ENCODE data around the gene BLM. TPM values are rescaled to one million over a fixed set of nuclear protein-coding genes. Genes with fewer than 3 reads are reported as not detected.
A peak's percentile ranks its signal among the peaks of the same experiment; 100 is the strongest.

BLM gene
- total and polyA plus RNA-seq, 2 of the 13 experiments (the other 11 are each of a cell fraction or from before 2014, with no cell fraction given), result 5.1 to 11.8 TPM

GRCh38 chr15:90680371-90680935, 36.7 kb upstream of the BLM start:
- CTCF ChIA-PET (ENCODE audit: low intra/inter-chr PET ratio, low total read pairs), result no interaction called here
- POLR2A ChIA-PET, result no interaction called here
- intact Hi-C loops (cut with micrococcal nuclease; ENCODE audit: unreplicated experiment) (no loop called here), in situ Hi-C loops (cut with HindIII; ENCODE audit: extremely low pct_ligation_motif_present, low pct_unique_long_range_greater_than_20kb) (no loop called here)
- WGBS (ENCODE audit: low lambda C conversion rate), result 19% methylated on average over 5 of the region's 6 CpGs
- Histone ChIP-seq H3K9me3 (ENCODE audit: low read length) (no peaks in the 10 kb centered on the region), H3K4me1 (ENCODE audit: insufficient read depth, low read length) (no peaks in the 10 kb centered on the region), H3K4me3 (replicated peaks in 1 of 3; ENCODE audit: insufficient read depth in 1 of 3, low read depth in 2 of 3, low read length in 3 of 3) (no peak overlapping the region), H3K27me3 (ENCODE audit: control insufficient read depth in 1 of 2, insufficient read depth in 2 of 2, low read length in 2 of 2) (no peaks in the 10 kb centered on the region; a peak in 1 of 5 replicates), H4K20me1 (ENCODE audit: insufficient read depth, low read length) (no peaks in the 10 kb centered on the region), H3K4me2 (ENCODE audit: low read depth, low read length) (no peak overlapping the region), H3K36me3 (replicated peaks in 1 of 2; ENCODE audit: control insufficient read depth in 1 of 2, insufficient read depth in 2 of 2, low read length in 2 of 2) (no peaks in the 10 kb centered on the region), H3K9ac (ENCODE audit: insufficient read depth, low read depth, low read length) (no peak overlapping the region), H2AFZ (ENCODE audit: low read length) (no peak overlapping the region), H3K27ac (ENCODE audit: extremely low read length, insufficient read depth, low read length) (no peak overlapping the region), H3K79me2 (ENCODE audit: insufficient read depth, low read length) (no peaks in the 10 kb centered on the region)
- DNase-seq (ENCODE audit: low spot score) (no peak), ATAC-seq (peak; percentile 35; the same call in 1 of the 3 replicates), FAIRE-seq (no peak)
- TF ChIP-seq NPAS2 (CRISPR knock-in tag; IDR thresholded peaks at IDR 0.05; ENCODE audit: borderline replicate concordance) (no peak), SSRP1 (CRISPR knock-in tag; IDR thresholded peaks at IDR 0.05) (no peak), ZNF484 (CRISPR knock-in tag; IDR thresholded peaks at IDR 0.05; ENCODE audit: borderline replicate concordance, low read depth) (no peak), RFX5 (IDR thresholded peaks at IDR 0.05; ENCODE audit: low read depth, low read length) (no peak), ZBTB8A (CRISPR knock-in tag; IDR thresholded peaks at IDR 0.05; ENCODE audit: borderline replicate concordance, low read depth) (no peak), TFDP1 (CRISPR knock-in tag; IDR thresholded peaks at IDR 0.05; ENCODE audit: borderline replicate concordance) (no peak), ZNF30 (CRISPR knock-in tag; IDR thresholded peaks at IDR 0.05) (no peak), TCF7 (IDR thresholded peaks at IDR 0.05; ENCODE audit: low read depth) (no peak)
- no TSS peak for BruUV-seq (replicated peaks)

GRCh38 chr15:90681056-90681455, 36.1 kb upstream of the BLM start:
- no peak; the same call in 2 of the 3 replicates for ATAC-seq
- H3K36me3 ChIP-seq (replicated peaks in 1 of 2; ENCODE audit: control insufficient read depth in 1 of 2, insufficient read depth in 2 of 2, low read length in 2 of 2), result no peaks in the 10 kb centered on the region
- H3K27ac ChIP-seq (ENCODE audit: extremely low read length, insufficient read depth, low read length), result no peak overlapping the region
- H3K27me3 ChIP-seq (ENCODE audit: control insufficient read depth in 1 of 2, insufficient read depth in 2 of 2, low read length in 2 of 2), result no peaks in the 10 kb centered on the region; a peak in 1 of 5 replicates
- H3K4me2 ChIP-seq (ENCODE audit: low read depth, low read length), result no peak overlapping the region
- no peaks in the 10 kb centered on the region for H3K4me1 ChIP-seq (ENCODE audit: insufficient read depth, low read length)
- H3K4me3 ChIP-seq (replicated peaks in 1 of 3; ENCODE audit: insufficient read depth in 1 of 3, low read depth in 2 of 3, low read length in 3 of 3), result no peak overlapping the region
- ChIA-PET POLR2A (no interaction called here), CTCF (ENCODE audit: low intra/inter-chr PET ratio, low total read pairs) (no interaction called here)
- DNase-seq (ENCODE audit: low spot score), result no peak
- no peak overlapping the region for H3K9ac ChIP-seq (ENCODE audit: insufficient read depth, low read depth, low read length)
- intact Hi-C loops (cut with micrococcal nuclease; ENCODE audit: unreplicated experiment) (no loop called here), in situ Hi-C loops (cut with HindIII; ENCODE audit: extremely low pct_ligation_motif_present, low pct_unique_long_range_greater_than_20kb) (no loop called here)
- H3K79me2 ChIP-seq (ENCODE audit: insufficient read depth, low read length), result no peaks in the 10 kb centered on the region
- no TSS peak for BruUV-seq (replicated peaks)
- FAIRE-seq, result no peak
- no peaks in the 10 kb centered on the region for H4K20me1 ChIP-seq (ENCODE audit: insufficient read depth, low read length)
- H2AFZ ChIP-seq (ENCODE audit: low read length), result no peak overlapping the region
- no peaks in the 10 kb centered on the region for H3K9me3 ChIP-seq (ENCODE audit: low read length)
- 13% methylated on average over 1 of the region's 1 CpG for WGBS (ENCODE audit: low lambda C conversion rate)
- TF ChIP-seq RFX1 (IDR thresholded peaks at IDR 0.05), result no peak
- TF ChIP-seq ZNF766 (CRISPR knock-in tag; IDR thresholded peaks at IDR 0.05; ENCODE audit: borderline replicate concordance), result no peak
- TF ChIP-seq POGK (CRISPR knock-in tag; conservative IDR thresholded peaks at IDR 0.05), result no peak
- no peak for TF ChIP-seq SCMH1 (CRISPR knock-in tag; IDR thresholded peaks at IDR 0.05; ENCODE audit: borderline replicate concordance)
- TF ChIP-seq TBP (CRISPR knock-in tag; IDR thresholded peaks at IDR 0.05), result no peak
- no peak for TF ChIP-seq CENPBD1 (CRISPR knock-in tag; IDR thresholded peaks at IDR 0.05; ENCODE audit: borderline replicate concordance, low read depth)
- TF ChIP-seq ZBTB21 (CRISPR knock-in tag; IDR thresholded peaks at IDR 0.05), result no peak
- no peak for TF ChIP-seq RCOR2 (CRISPR knock-in tag; IDR thresholded peaks at IDR 0.05)
- no peak for TF ChIP-seq ZNF660 (CRISPR knock-in tag; IDR thresholded peaks at IDR 0.05; ENCODE audit: borderline replicate concordance, low read depth)
- no peak for TF ChIP-seq MAFK (conservative IDR thresholded peaks at IDR 0.05 in 1 of 2, IDR thresholded peaks at IDR 0.05 in 1 of 2; ENCODE audit: low read length in 2 of 2)

All from HepG2 (cell line).